Upper lobe of left lung (tissue), 6 donors: Measurements from ENCODE around the gene GPR146. TPM values are rescaled to one million over a fixed set of nuclear protein-coding genes. Genes with fewer than 3 reads are reported as not detected.
A peak's percentile ranks its signal among the peaks of the same experiment; 100 is the strongest.

Experiments
- ATAC-seq, 2 donors: fragments of 200-7000 bp; cut with Tn5 transposase; one replicate each; pipeline ENCODE4 v1.9.1; 2022; ENCODE audit warnings: mild to moderate bottlenecking in 2 of 2, moderate library complexity in 2 of 2; ENCODE audit not compliant: low FRiP score in 2 of 2
- DNase-seq, 2 donors: peaks; one replicate each; pipeline ENCODE4 v3.0.0-alpha.2; 2019 to 2020
- H3K27ac ChIP-seq, 4 donors: fragments of 200-600 bp; sonication (generic); one replicate each; pipeline ENCODE4 v1.5.1; 2016 to 2019
- H3K27me3 ChIP-seq, 4 donors: fragments of 200-600 bp; sonication (generic); one replicate each; pipeline ENCODE4 v1.5.1; 2017 to 2019
- H3K36me3 ChIP-seq, 4 donors: fragments of 200-600 bp; sonication (generic); one replicate each; pipeline ENCODE4 v1.5.1; 2016 to 2019
- H3K4me1 ChIP-seq, 4 donors: fragments of 200-600 bp; sonication (generic); one replicate each; pipeline ENCODE4 v1.5.1; 2018 to 2019
- H3K4me3 ChIP-seq, 4 donors: fragments of 200-600 bp; sonication (generic); one replicate each; pipeline ENCODE4 v1.5.1; 2017 to 2019; ENCODE audit warnings: mild to moderate bottlenecking in 2 of 4, moderate library complexity in 1 of 4
- H3K9me3 ChIP-seq, 4 donors: fragments of 200-600 bp; sonication (generic); one replicate each; pipeline ENCODE4 v1.5.1; 2018 to 2019
- EP300 ChIP-seq, 4 donors: sonication (generic); formaldehyde crosslinking; IDR thresholded peaks; one replicate each; pipeline ENCODE4 v1.5.1; 2017; ENCODE audit warnings: antibody characterized with exemption in 4 of 4, control low read depth in 2 of 4
- POLR2A ChIP-seq, 4 donors: fragments of 450-650 bp; IDR thresholded peaks; one replicate each; pipeline ENCODE4 v1.5.1; 2016 to 2017; ENCODE audit warnings: antibody characterized with exemption in 4 of 4, mild to moderate bottlenecking in 2 of 4
- POLR2AphosphoS5 ChIP-seq, 2 donors: sonication (generic); formaldehyde crosslinking; IDR thresholded peaks; one replicate each; pipeline ENCODE4 v1.5.1; 2017; ENCODE audit warnings: antibody characterized with exemption in 2 of 2
- WGBS, 2 donors: methylation state at CpG; one replicate each; pipeline ENCODE4 v1.1.5; 2017 to 2018; 5-methylcytosine and 5-hydroxymethylcytosine counted together
- total RNA-seq, 6 donors: library from RNA; depleted of rRNA in 4 of 6; stranded (reverse); fragments of >200 nt in 4 of 6; gene quantifications; one replicate each; pipeline versions ENCODE4 v1.1.0 to v1.2.1, GENCODE V29; 2016 to 2021
- TF ChIP-seq, protein P1 (sequence below), 6 experiments: fragments of 450-650 bp in 4 of 6; fragments of 200-600 bp in 2 of 6; sonication (generic) in 2 of 6; IDR thresholded peaks; one replicate each; pipeline ENCODE4 v1.5.1; 2016 to 2019; ENCODE audit warnings: antibody characterized with exemption in 6 of 6
- donor health status: DM: no; HTN: no; CAD: no; lungs with moderate emphysema.
- donor health status: DM: no; HTN: yes; CAD: no; lungs with severe emphysema.

GPR146 gene
- total RNA-seq, 6 donors from 2014 or later: 11.2 to 32.8 (median 28.9) TPM

DNA sequence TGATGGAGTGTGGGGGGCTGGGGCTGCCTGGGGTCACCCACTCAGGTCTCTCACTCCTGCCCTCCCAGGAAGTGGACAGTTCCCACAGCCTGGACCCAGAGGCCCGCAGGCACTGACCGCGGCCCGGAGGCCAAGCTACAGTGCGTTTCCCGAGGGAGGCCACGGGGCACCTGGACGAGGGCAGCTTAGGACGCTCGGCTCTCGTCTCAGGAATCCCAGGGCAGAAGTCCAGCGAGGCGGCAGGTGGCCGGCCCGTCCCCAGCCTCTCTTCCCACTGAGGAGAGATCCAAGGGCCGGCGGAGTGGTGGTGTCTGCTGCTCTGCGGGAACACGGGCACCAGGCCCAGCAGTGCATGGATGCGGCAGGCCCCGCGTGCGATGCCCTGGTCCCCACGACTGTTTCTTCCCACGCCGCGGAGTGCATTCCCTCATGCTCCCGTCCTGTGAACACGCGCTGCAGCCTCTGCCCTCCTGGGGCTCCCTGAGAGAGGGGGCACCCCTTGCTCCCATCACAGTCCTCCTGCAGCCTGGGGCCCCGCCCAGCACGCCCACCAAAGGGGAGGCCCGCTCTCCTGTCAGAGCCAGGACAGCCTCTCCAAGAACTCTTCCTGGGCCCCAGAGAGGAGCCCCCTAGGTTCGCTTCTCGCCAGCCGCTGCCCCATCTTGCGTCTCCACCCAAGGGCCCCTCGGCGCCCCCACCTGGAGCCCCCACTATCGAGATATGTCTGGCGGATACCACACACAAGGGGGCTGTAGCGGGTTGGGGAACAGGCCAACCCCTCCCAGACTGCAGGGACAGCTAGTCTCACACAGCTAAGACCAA lies 24.3 kb upstream of the GPR146 start:
- TF ChIP-seq POLR2A (IDR thresholded peaks at IDR 0.05): no peak
- TF ChIP-seq EP300 (IDR thresholded peaks at IDR 0.05): no peak
- TF ChIP-seq POLR2AphosphoS5 (IDR thresholded peaks at IDR 0.05): no peak
- TF ChIP-seq, protein P1, sequence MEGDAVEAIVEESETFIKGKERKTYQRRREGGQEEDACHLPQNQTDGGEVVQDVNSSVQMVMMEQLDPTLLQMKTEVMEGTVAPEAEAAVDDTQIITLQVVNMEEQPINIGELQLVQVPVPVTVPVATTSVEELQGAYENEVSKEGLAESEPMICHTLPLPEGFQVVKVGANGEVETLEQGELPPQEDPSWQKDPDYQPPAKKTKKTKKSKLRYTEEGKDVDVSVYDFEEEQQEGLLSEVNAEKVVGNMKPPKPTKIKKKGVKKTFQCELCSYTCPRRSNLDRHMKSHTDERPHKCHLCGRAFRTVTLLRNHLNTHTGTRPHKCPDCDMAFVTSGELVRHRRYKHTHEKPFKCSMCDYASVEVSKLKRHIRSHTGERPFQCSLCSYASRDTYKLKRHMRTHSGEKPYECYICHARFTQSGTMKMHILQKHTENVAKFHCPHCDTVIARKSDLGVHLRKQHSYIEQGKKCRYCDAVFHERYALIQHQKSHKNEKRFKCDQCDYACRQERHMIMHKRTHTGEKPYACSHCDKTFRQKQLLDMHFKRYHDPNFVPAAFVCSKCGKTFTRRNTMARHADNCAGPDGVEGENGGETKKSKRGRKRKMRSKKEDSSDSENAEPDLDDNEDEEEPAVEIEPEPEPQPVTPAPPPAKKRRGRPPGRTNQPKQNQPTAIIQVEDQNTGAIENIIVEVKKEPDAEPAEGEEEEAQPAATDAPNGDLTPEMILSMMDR (IDR thresholded peaks at IDR 0.05): no peak
- Histone ChIP-seq H3K27ac (no peak overlapping the region), H3K4me1 (no peaks in the 10 kb centered on the region), H3K27me3 (no peaks in the 10 kb centered on the region), H3K36me3 (peaks cover 0 to 23% (median 9%) of the 10 kb centered on the region in 4 donors), H3K4me3 (no peak overlapping the region), H3K9me3 (no peaks in the 10 kb centered on the region)
- DNase-seq (peak in 1 of 2 donors; percentile 82), ATAC-seq (no peak)
- WGBS, 2 donors: 95 to 97% methylated on average over 8 to 30 of the region's 42 CpGs

DNA sequence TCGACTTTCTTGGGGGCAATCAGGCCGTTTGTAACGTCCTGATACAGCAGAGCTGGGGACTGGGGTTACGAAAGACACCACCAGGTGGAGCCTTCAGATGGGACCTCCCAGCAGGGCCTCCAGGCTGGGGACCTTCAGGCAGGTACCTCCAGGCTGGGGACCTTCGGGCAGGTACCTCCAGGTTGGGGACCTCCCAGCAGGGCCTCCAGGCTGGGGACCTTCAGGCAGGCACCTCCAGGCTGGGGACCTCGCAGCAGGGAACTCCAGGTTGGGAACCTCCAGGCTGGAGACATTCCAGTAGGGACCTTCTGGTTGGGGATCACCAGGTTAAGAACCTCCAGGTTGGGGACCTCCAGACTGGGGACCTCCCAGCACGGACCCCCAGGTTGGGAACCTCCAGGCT lies 23.5 kb upstream of the GPR146 start:
- Histone ChIP-seq H3K4me1 (peaks cover 0 to 5% (median 0%) of the 10 kb centered on the region in 4 donors), H3K27me3 (no peaks in the 10 kb centered on the region), H3K36me3 (peaks cover 0 to 30% (median 14%) of the 10 kb centered on the region in 4 donors), H3K27ac (no peak overlapping the region), H3K4me3 (no peak overlapping the region), H3K9me3 (no peaks in the 10 kb centered on the region)
- 91 to 92% methylated on average over 4 to 6 of the region's 7 CpGs for WGBS, 2 donors
- TF ChIP-seq POLR2AphosphoS5 (IDR thresholded peaks at IDR 0.05) (no peak), EP300 (IDR thresholded peaks at IDR 0.05) (no peak), POLR2A (IDR thresholded peaks at IDR 0.05) (no peak)
- TF ChIP-seq, protein P1 (IDR thresholded peaks at IDR 0.05): peak in 3 of 6 experiments; percentile 18 to 42 (median 28)
- DNase-seq (peak in 1 of 2 donors; percentile 30), ATAC-seq (no peak)

DNA sequence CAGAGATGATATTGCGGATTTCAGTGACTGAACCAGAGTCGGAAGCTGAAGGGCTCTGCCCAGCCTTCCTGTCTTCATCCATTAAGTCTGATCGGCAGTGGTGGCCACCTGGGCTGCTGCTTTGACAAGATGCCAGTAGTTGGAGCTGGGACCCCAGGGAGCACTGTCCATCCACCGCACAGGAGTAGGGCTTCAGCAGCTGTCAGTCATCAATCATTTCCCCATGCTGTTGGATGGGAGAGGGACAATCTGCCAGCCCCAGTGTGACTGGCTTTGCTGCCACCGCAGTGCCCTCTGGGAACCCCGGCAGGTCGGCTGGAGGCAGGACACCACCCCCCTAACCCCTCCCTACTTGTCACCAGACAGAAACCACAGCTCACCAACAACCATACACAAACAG lies 23.0 kb upstream of the GPR146 start:
- TF ChIP-seq POLR2A (IDR thresholded peaks at IDR 0.05): no peak
- TF ChIP-seq POLR2AphosphoS5 (IDR thresholded peaks at IDR 0.05): no peak
- TF ChIP-seq EP300 (IDR thresholded peaks at IDR 0.05): no peak
- TF ChIP-seq, protein P1 (IDR thresholded peaks at IDR 0.05): no peak
- Histone ChIP-seq H3K27ac (no peak overlapping the region), H3K9me3 (no peaks in the 10 kb centered on the region), H3K27me3 (no peaks in the 10 kb centered on the region), H3K4me1 (peaks cover 0 to 10% (median 1%) of the 10 kb centered on the region in 4 donors), H3K36me3 (peaks cover 0 to 35% (median 19%) of the 10 kb centered on the region in 4 donors), H3K4me3 (no peak overlapping the region)
- ATAC-seq (no peak), DNase-seq (no peak)
- 90 to 97% methylated on average over 2 to 7 of the region's 7 CpGs for WGBS, 2 donors

DNA sequence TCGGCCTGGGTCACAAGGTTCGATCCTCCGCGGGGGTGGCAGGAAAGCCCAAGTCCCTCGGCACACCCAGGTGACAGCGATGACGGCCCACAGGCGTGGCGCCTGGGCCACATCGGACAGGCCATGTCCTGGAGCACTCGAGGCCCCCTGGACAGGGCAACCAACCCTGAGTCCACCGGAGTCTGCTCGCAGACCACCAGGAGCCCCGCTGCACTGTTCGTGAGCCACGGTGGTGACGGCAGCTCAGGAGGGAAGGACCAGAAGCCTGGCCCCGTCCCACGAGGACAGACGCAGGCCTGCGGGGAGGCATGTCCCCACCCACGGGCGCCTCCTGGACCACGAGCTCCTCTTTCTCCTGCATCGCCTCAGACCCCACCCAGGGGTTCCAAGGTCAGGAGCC lies 22.4 kb upstream of the GPR146 start:
- no peak overlapping the region for H3K27ac ChIP-seq
- peaks cover 0 to 38% (median 19%) of the 10 kb centered on the region in 4 donors for H3K36me3 ChIP-seq
- DNase-seq (peak in 1 of 2 donors; percentile 77), ATAC-seq (no peak)
- no peaks in the 10 kb centered on the region for H3K27me3 ChIP-seq
- H3K4me3 ChIP-seq: no peak overlapping the region
- 88 to 94% methylated on average over 10 to 19 of the region's 25 CpGs for WGBS, 2 donors
- no peaks in the 10 kb centered on the region for H3K9me3 ChIP-seq
- peaks cover 4 to 16% (median 6%) of the 10 kb centered on the region in 4 donors for H3K4me1 ChIP-seq
- TF ChIP-seq POLR2AphosphoS5 (IDR thresholded peaks at IDR 0.05): no peak
- TF ChIP-seq POLR2A (IDR thresholded peaks at IDR 0.05): no peak
- no peak for TF ChIP-seq EP300 (IDR thresholded peaks at IDR 0.05)
- TF ChIP-seq, protein P1 (IDR thresholded peaks at IDR 0.05): no peak
